Endodermal cell (in vitro differentiated cells): ENCODE results near the gene SCML2. TPM values are rescaled to one million over a fixed set of nuclear protein-coding genes. Genes with fewer than 3 reads are reported as not detected.
"Not testable (repeated sequence)": the region's sequence is repeated elsewhere in the genome, so short reads cannot be mapped to it uniquely, and the experiment has no call there.

Source experiments
- DNase-seq: peaks from one replicate; pipeline ENCODE4 v3.0.0-alpha.2; 2017
- H3K27ac ChIP-seq: 2 replicates; pipeline ENCODE4 v1.5.1; 2013; ENCODE audit warnings: mild to moderate bottlenecking, low read depth, low read length, moderate library complexity
- H3K27me3 ChIP-seq: 2 replicates; pipeline ENCODE4 v1.6.1; 2013; ENCODE audit warnings: mild to moderate bottlenecking, low read length, moderate library complexity; ENCODE audit not compliant: insufficient read depth, control insufficient read depth, poor library complexity, severe bottlenecking
- H3K36me3 ChIP-seq: 2 replicates; pipeline ENCODE4 v1.7.0; 2013; ENCODE audit warnings: mild to moderate bottlenecking, low read length, moderate library complexity; ENCODE audit not compliant: control insufficient read depth, insufficient read depth
- H3K4me1 ChIP-seq: one replicate; pipeline ENCODE4 v1.7.0; 2013; ENCODE audit warnings: low read length; ENCODE audit not compliant: control insufficient read depth, insufficient read depth
- H3K4me3 ChIP-seq: 2 replicates; pipeline ENCODE4 v1.5.1; 2013; ENCODE audit warnings: mild to moderate bottlenecking, low read length, moderate library complexity
- H3K9ac ChIP-seq: 2 replicates; pipeline ENCODE4 v1.6.1; 2013; ENCODE audit warnings: mild to moderate bottlenecking, low read length, moderate library complexity; ENCODE audit not compliant: poor library complexity, severe bottlenecking; ENCODE audit errors: extremely low read depth
- H3K9me3 ChIP-seq: 2 replicates; pipeline ENCODE4 v1.6.1; 2013; ENCODE audit warnings: mild to moderate bottlenecking, low read length, moderate library complexity; ENCODE audit not compliant: control insufficient read depth
- H3K27ac Mint-ChIP-seq: 2 replicates; pipeline ENCODE4 v1.8.0; 2020; ENCODE audit warnings: mixed read lengths
- H3K27me3 Mint-ChIP-seq: 2 replicates; pipeline ENCODE4 v1.8.0; 2021; ENCODE audit warnings: mild to moderate bottlenecking, mixed read lengths; ENCODE audit not compliant: insufficient read depth
- H3K36me3 Mint-ChIP-seq: 2 replicates; pipeline ENCODE4 v1.8.0; 2020; ENCODE audit warnings: low read depth, mixed read lengths
- H3K4me1 Mint-ChIP-seq: 2 replicates; pipeline ENCODE4 v1.8.0; 2020; ENCODE audit warnings: mixed read lengths
- H3K4me3 Mint-ChIP-seq: 2 replicates; pipeline ENCODE4 v1.8.0; 2020; ENCODE audit warnings: mild to moderate bottlenecking, moderate library complexity, mixed read lengths
- H3K9me3 Mint-ChIP-seq: 2 replicates; pipeline ENCODE4 v1.8.0; 2020; ENCODE audit warnings: mild to moderate bottlenecking, mixed read lengths
- WGBS, 2 experiments: methylation state at CpG; one replicate each; pipeline versions ENCODE4 v1.1.5 to v1.1.7; 2013; ENCODE audit warnings: missing lambda C conversion rate in 2 of 2, mixed read lengths in 1 of 2; ENCODE audit not compliant: insufficient coverage in 1 of 2, insufficient read length in 1 of 2; 5-methylcytosine and 5-hydroxymethylcytosine counted together
- total RNA-seq, 2 donors: library from RNA; stranded (reverse); fragmentation: NEBNext Ultra II Directional in 1 of 2; extraction: Animal tissue kit (Norgen Biotek cat#: 25700) in 1 of 2; gene quantifications; 2 replicates in 1 of 2; 3 replicates in 1 of 2; pipeline ENCODE4 v1.2.1, GENCODE V29; 2021
- TF ChIP-seq, protein P1 (sequence below): fragments of 200-600 bp; sonication (generic); conservative IDR thresholded peaks from 2 replicates; pipeline ENCODE4 v1.5.0; 2021; ENCODE audit warnings: antibody characterized with exemption, mild to moderate bottlenecking

SCML2 gene
- total RNA-seq, 2 donors from 2014 or later: 16.8 to 22.8 TPM

DNA sequence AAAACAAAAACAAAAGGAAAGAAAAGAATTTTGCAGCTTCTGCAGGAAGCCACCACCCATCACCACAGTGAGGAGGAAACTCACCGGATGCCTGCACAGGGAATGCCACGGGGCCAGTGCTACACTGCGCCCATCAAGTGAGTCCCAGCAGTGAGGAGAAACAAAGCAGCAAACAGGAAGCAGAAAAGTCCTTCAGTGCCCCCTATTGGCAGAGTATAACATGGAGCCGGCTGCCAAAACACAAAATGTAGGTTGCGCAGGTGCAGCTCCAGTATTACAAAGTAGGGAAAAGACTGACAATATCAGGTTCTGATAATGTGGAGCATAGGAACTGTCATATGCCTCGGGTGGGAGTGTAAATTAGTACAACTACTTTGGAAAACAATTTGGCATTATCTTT lies 23.3 kb upstream of the SCML2 start:
- TF ChIP-seq, protein P1, sequence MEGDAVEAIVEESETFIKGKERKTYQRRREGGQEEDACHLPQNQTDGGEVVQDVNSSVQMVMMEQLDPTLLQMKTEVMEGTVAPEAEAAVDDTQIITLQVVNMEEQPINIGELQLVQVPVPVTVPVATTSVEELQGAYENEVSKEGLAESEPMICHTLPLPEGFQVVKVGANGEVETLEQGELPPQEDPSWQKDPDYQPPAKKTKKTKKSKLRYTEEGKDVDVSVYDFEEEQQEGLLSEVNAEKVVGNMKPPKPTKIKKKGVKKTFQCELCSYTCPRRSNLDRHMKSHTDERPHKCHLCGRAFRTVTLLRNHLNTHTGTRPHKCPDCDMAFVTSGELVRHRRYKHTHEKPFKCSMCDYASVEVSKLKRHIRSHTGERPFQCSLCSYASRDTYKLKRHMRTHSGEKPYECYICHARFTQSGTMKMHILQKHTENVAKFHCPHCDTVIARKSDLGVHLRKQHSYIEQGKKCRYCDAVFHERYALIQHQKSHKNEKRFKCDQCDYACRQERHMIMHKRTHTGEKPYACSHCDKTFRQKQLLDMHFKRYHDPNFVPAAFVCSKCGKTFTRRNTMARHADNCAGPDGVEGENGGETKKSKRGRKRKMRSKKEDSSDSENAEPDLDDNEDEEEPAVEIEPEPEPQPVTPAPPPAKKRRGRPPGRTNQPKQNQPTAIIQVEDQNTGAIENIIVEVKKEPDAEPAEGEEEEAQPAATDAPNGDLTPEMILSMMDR: peak; percentile 72
- Histone ChIP-seq H3K9me3 (no peaks in the 10 kb centered on the region), H3K27ac (no peak overlapping the region), H3K27me3 (no peaks in the 10 kb centered on the region), H3K4me1 (no peaks in the 10 kb centered on the region), H3K4me3 (no peak overlapping the region), H3K9ac (no peak overlapping the region), H3K36me3 (no peaks in the 10 kb centered on the region)
- Mint-ChIP-seq H3K27ac (no peak overlapping the region), H3K4me1 (no peaks in the 10 kb centered on the region), H3K4me3 (no peak overlapping the region), H3K9me3 (peaks cover 52% of the 10 kb centered on the region), H3K27me3 (no peaks in the 10 kb centered on the region), H3K36me3 (no peaks in the 10 kb centered on the region)
- peak; percentile 75 for DNase-seq
- WGBS, 2 experiments: 46% methylated on average over 5 of the region's 6 CpGs; no CpG with 5 or more reads in 1 of the 2 experiments

GRCh38 chrX:18375131-18375805 lies 20.8 kb upstream of the SCML2 start:
- DNase-seq, H3K27ac ChIP-seq, H3K36me3 Mint-ChIP-seq, H3K9me3 ChIP-seq, H3K4me3 Mint-ChIP-seq, H3K4me3 ChIP-seq, H3K36me3 ChIP-seq, H3K27me3 Mint-ChIP-seq, H3K9ac ChIP-seq, H3K4me1 ChIP-seq, H3K4me1 Mint-ChIP-seq, H3K27ac Mint-ChIP-seq, H3K27me3 ChIP-seq: not testable (repeated sequence)
- peaks cover 53% of the 10 kb centered on the region for H3K9me3 Mint-ChIP-seq
- 89 to 94% methylated on average over 6 to 8 of the region's 9 CpGs for WGBS, 2 experiments

GRCh38 chrX:18369096-18369495 lies 14.6 kb upstream of the SCML2 start:
- DNase-seq, H3K36me3 Mint-ChIP-seq, H3K27me3 Mint-ChIP-seq, H3K4me3 Mint-ChIP-seq, H3K27me3 ChIP-seq, H3K9me3 ChIP-seq, H3K27ac Mint-ChIP-seq, H3K36me3 ChIP-seq, H3K4me1 Mint-ChIP-seq, H3K27ac ChIP-seq, H3K9ac ChIP-seq, H3K4me3 ChIP-seq, H3K4me1 ChIP-seq: not testable (repeated sequence)
- H3K9me3 Mint-ChIP-seq: peaks cover 52% of the 10 kb centered on the region
- WGBS, 2 experiments: 93% methylated on average over 3 of the region's 5 CpGs; no CpG with 5 or more reads in 1 of the 2 experiments

DNA sequence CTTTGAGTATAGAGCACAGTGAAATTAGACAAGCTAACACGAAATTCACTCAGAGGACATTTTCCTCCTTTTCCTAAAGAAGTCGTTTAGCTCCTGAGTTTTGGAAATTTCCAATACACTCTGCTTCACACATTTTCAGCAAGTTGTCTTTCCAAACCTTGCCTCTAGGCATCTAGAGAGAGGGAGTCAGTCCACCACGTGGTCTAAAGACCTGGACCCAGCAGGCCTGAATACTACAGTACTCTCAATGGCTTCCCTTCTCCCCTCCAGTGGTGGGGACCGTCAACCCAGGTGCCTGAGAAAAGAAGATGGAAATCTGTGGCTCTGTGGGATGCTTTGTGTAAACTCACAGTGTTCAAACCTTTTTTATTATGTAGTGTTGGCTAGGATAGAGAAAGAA lies 13.9 kb upstream of the SCML2 start:
- H3K4me1 Mint-ChIP-seq: no peaks in the 10 kb centered on the region
- no peak overlapping the region for H3K4me3 Mint-ChIP-seq
- peaks cover 51% of the 10 kb centered on the region for H3K9me3 Mint-ChIP-seq
- WGBS, 2 experiments: 65% methylated on average over 4 of the region's 4 CpGs; no CpG with 5 or more reads in 1 of the 2 experiments
- Histone ChIP-seq H3K27me3 (no peaks in the 10 kb centered on the region), H3K9me3 (no peaks in the 10 kb centered on the region), H3K9ac (no peak overlapping the region), H3K4me3 (no peak overlapping the region), H3K36me3 (no peaks in the 10 kb centered on the region), H3K27ac (no peak overlapping the region), H3K4me1 (no peaks in the 10 kb centered on the region)
- H3K36me3 Mint-ChIP-seq: no peaks in the 10 kb centered on the region
- TF ChIP-seq, protein P1: peak; percentile 23
- no peaks in the 10 kb centered on the region for H3K27me3 Mint-ChIP-seq
- no peak overlapping the region for H3K27ac Mint-ChIP-seq
- DNase-seq: no peak
